Embryonic facial prominence (tissue), 1 donor: ENCODE results near the gene MRPS26.
"Not testable (repeated sequence)": the region's sequence is repeated elsewhere in the genome, so short reads cannot be mapped to it uniquely, and the experiment has no call there.

Source experiments
- DNase-seq: peaks from one replicate; pipeline ENCODE4 v3.0.0-alpha.2; 2016; ENCODE audit errors: extremely low spot score

Gene MRPS26

DNA sequence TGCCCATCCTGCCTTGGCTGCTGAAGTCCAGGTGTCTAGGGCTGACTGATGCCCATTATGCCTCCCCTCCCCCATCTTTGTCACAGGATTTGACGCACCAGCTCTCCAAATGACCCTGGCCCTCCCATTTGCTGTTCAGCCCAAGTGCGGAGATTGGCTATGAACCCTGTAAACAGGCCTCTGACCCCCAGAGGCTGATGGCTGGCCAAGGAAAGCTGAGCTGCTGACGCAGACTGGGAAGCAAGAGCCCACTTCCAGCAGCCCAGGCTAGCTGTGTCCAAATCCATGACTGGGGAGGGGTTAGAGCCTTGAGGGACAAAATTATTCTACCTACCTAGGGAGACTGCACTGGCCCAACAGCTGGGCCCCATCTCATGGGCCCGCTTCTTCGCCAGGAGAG lies 3.2 kb upstream of the MRPS26 start:
- DNase-seq, result no peak

DNA sequence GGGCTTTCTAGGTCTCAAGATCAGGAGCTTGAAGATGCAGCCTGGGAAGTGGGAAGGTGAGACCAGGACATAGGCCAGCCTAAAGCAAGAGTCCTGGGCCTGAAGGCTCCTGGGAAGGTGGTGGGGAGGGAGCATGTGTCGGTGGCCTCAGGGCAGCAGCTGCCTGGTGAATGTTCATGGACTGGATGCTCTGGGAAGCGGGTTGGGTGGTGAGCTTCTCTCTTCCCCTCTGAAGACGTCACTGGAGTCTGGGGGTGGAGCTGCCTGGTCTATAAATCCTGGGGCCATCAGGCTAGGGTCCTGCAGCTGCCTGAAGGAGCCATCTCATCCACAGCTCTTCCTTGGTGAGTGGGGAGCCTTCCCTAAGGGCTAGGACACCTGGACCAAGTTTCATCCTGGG lies 2.5 kb upstream of the MRPS26 start, which contains the start of gene GNRH2:
GNRH2 (plus strand) TSS at position 301 of the 400 bp plus-strand sequence. CDS start 793 bp downstream, outside the sequence.
- no peak for DNase-seq

DNA sequence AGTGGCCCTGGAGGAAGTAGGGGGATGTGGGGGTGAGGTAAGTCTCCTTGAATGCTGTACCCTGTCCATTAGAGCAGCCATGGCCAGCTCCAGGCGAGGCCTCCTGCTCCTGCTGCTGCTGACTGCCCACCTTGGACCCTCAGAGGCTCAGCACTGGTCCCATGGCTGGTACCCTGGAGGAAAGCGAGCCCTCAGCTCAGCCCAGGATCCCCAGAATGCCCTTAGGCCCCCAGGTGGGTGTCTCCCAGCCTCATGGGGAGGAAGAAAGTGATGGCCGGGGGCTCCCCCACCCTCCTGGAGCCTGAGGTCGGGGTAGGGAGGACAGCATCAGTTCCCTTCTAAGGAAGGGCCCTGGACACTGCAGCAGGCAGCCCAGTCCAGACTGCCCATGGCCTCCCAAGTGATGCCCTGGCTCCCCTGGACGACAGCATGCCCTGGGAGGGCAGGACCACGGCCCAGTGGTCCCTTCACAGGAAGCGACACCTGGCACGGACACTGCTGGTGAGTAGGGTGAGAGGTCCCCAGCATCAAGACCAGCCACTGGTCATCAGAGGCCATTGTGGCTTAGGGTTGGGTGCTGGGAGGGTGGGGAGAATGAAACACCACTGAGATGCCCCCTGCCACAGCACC lies 1.4 kb upstream of the MRPS26 start:
- no peak for DNase-seq

DNA sequence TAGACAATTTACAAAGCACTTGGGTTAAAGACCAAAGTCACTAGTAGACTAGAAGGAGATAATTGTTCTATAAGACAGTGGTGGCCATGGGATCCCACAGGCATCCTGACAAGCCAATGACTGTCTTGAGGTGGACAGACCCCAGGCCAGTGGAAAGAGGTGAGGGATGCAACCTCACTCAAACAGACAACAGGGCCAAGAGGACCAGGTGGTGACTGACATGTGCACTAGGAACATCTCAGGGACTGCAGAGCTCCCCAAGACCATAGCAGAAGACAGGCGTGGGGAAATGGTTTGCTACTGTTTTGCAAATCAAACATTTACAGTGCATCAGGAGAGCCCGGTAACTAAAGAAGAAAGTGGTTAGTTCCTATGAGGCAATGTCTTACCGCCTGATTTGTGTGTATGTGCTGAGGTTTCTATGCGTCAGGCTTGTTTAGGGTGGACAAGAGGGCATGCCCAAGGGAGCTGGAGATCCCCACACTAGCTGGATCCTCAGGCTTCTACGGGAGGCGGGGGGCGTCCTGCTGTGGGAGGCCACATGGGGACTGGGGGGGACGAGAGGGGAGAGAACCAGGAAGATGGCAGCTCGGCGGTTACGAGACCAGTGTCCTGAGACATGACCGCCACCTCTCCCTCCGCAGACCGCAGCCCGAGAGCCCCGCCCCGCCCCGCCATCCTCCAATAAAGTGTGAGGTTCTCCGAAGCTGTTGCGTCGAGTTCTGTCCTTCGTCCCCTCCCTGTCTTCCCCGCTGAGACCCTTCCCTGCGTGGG lies 623 bp upstream of the MRPS26 start:
- DNase-seq, result no peak

DNA sequence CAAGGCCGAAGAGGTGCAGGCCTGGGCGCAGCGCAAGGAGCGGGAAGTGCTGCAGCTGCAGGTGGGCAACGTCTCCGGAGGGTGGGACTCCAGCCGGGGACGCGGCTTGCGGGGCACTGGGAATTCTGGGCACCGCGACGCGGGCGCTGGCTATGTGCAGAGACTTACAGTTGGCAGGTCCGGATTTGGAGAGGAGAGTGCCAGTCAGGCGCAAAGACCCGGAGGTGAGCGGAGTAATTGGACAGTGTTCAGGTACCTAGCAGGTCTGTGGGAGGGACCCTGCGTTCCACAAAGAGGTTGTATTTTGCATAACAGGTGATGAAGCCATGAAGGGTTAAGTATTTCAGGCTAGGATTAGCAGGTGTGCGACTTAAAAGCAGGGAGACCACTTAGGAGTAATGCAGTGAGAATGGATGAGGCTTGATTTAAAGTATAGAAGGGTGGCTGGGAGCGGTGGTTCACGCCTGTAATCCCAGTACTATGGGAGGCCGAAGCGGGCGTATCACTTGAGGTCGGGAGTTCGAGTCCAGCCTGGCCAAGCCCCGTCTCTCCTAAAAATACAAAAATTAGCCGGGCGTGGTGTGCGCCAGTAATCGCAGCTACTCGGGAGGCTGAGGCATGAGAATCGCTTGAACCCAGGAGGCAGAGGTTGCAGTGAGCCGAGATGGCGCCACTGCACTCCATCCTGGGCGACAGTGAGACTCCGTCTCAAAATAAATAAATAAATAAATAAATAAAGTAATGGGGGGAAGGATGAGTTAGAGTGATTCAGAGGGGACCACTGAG lies 1.0 kb downstream of the MRPS26 start:
- DNase-seq, result no peak

DNA sequence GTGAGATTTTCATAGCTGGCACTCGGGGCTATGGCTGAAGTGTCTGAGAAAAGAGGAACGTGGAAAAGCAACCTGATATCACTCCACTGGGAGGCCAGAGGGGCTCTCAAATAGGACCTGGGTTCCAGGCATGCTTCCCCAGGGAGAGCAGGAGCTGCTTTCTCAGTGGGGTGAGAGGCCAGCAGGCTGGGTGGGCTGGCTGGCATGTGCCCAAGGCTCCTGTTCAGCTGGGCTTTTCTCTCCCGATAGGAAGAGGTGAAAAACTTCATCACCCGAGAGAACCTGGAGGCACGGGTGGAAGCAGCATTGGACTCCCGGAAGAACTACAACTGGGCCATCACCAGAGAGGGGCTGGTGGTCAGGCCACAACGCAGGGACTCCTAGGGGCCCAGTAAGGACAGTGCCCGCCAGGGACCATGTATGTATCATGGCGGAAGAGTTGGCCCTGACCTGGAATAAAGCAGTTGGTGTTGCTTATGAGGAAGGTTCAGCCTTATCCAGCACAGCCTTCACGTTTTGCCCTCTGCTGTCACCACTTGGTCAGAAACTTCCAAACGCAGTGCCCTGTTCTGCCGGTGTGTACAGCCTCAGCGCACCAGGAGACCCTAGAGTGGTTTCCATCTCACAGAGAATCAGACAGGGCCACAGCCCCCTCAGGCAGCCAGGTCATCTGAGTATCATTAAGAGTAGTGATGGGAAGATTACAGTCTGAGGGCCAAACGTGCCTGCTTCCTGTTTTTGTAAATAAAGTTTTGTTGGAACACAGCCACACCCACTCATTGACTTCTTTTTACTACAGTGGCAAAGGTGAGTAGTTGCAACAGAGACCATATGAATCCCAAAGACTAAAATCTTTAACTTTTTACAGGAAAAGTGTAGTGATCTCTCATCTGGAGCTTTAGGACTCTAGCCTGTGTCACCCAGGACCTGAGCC lies 1.9 kb downstream of the MRPS26 start:
- DNase-seq, result no peak

DNA sequence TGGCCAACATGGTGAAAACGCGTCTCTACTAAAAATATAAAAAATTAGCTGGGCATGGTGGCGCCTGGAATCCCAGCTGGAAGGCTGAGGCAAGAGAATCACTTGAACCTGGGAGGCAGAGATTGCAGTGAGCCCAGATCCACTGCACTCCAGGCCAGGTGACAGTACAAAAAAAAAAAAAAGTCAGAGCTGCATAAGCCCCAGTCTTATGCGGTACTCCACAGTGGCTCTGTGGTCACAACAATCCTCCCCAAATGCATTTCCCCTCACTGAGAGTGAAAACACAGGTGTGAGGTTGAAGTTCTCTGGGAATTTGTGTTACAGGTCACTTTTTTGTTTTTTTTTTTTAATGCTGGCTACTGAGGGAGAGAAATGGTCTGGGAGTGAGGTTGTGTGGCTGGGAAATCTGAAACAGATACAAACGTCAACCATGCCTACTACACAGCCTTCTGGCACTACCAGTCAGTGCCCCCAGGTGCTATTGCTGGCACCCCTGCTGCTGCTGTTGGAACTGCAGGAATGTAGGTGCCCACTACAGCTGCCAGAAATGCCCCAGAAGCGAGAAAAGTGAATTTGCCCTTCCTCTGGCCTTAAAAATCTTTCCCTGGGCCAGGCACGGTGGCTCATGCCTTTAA lies 5.7 kb downstream of the MRPS26 start:
- DNase-seq, result no peak

DNA sequence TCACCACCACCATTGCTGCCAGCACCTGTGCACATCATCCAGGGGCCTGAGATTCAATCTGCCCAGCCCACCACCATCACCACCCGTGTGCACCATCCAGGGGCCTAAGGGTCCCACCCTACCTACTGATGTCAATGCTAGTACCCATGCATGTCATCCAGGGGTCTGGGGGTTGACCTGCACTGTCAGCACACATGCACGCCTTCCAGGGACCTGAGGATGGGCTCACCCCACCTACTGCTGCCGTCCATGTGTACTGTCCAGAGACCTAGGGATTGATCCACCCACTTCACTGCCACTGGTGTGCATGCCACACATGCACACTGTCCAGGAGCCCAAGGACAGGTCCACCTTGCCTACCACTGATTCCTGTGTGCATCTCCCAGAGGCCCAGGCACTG lies 13.6 kb downstream of the MRPS26 start:
- DNase-seq, result no peak

DNA sequence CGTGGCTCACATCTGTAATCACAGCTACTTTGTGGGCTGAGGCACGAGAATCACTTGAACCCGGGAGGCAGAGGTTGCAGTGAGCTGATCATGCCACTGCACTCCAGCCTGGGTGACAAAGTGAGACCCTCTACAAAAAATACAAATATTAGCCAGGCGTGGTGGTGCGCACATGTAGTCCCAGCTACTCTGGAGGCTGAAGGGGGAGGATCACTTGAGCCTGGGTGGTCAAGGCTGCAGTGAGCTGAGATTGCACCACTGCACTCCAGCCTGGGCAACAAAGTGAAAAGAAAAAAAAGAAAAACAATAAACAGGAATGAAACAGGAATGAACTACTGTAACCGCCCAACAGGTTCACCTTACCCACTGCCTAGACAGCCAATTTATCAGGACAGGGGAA lies 18.3 kb downstream of the MRPS26 start:
- not testable (repeated sequence) for DNase-seq

DNA sequence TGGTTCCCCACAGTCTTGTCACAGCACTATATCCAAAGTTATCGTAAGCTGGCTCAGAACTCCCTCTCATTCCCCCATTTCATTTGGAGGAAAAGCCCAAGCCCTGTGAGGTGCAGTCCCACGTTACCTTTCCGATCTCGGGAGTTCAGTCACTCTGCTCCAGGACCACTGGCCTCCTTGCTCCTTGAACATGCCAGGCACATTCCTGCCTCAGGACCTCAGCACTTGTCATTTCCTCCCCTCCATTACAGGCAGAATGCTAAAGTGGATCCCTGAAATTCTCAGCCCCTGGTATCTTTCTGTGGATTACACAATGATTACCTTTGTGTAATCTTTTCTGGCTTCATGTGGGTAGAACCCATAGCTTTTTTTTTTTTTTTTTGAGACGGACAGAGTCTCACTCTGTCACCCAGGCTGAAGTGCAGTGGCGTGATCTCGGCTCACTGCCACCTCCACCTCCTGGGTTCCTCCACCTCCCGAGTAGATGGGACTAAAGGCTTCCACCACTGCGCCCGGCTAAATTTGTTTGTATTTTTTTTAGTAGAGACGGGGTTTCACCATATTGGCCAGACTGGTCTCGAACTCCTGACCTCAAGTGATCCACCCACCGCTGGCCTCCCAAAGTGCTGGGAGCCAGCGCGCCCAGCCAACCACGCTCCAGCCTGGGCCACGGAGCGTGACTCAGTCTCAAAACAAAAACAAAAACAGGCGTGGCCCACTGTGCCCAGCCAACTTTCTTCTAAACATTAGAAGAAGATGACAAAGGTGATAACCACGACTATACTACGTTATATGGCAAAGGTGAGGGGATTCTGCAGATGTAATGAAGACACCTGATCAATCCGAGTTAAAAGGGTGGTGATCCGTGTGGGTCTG lies 21.5 kb downstream of the MRPS26 start:
- no peak for DNase-seq

DNA sequence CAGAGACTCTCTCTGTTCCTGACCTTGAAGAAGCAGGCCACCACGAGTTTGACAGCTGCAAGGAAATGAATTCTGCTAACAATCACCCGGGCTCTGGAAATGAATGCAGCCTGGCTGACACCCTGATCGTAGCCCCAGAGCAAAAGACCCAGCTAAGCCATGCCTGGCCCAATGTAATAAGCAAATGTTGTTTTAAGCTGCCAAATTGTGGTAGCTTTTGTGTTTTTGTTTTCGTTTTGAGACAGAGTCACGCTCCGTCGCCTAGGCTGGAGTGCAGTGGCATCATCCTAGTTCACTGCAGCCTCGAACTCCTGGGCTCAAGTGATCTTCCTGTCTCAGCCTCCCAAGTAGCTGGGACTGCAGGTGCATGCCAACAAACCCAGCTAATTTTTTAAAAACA lies 22.2 kb downstream of the MRPS26 start:
- DNase-seq, result no peak

DNA sequence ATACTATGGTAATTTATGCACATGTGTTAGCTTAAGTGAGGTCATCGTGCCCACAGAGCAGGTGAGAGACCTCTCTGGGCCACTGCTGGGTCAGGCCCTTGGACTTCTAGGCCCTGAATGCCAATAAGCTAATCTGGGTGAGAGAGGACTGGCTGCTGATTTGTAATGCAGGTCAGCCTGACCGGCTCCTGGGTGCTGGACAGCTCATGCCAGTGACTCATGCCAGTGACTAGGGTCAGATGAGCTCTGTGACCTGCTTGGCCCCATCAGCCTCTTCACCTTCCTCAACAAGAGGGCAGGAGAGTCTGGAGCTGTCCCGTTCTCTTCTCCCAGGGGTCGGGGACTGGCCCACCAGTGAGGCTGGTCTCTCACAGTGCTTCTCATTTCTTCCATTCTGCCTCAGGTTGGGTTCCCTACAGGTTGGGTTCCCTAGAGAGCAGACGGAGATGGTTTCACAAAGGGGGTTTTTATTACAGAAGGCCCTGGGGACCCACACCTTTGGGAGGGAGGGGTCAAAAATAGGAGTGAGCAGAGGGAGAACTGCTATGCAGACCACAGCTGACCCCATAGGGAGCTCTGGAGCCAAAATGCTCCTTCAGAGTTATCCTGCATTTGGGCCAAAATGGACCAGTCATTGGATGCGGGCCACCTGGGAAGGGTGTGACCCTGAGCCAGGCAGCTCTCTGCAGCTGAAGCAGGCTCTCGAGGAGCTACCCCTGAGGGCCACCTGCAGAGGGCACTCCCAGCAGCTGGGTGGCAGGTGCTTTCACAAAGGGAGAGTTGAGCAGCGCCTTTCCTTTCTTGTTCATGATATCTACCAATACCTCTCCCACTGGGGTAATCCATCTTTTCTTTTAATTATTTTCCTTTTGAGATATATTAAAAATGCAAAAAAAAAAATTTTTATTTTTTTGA lies 23.4 kb downstream of the MRPS26 start:
- DNase-seq, result no peak

DNA sequence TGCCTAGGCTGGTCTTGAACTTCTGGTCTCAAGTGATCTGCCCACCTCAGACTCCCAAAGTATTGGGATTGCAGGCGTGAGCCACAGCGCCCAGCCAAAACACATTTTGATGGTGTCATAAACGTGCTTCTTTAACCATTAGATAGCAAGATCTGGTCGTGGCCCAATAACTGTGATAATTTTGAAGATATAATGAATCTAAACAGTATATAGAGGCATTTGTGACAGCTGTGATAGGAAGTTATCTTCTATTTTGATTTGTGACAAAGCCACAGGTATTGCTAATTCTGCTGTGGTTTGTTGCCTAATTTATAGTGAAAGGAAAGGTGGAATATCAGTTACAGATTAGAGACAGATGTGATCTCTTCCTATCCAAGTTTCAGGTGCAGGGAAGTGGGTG lies 24.9 kb downstream of the MRPS26 start:
- no peak for DNase-seq

DNA sequence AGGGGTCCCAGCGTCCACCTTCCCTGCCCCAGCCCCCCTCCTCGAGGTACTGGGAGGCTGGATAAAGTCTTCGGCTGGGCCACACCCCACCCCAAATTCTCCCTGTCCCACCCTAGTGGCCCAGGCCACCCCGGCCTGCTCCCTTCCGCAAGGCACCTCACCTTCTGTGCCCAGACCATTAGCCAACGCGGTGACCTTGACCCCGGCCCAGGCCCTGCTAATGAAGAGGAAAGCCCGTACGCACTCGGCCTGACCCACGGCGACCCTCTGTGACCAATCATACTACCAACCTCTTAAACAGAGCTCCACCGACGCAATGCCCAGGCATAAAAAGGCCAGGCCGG lies 25.4 kb downstream of the MRPS26 start:
- DNase-seq, result no peak

DNA sequence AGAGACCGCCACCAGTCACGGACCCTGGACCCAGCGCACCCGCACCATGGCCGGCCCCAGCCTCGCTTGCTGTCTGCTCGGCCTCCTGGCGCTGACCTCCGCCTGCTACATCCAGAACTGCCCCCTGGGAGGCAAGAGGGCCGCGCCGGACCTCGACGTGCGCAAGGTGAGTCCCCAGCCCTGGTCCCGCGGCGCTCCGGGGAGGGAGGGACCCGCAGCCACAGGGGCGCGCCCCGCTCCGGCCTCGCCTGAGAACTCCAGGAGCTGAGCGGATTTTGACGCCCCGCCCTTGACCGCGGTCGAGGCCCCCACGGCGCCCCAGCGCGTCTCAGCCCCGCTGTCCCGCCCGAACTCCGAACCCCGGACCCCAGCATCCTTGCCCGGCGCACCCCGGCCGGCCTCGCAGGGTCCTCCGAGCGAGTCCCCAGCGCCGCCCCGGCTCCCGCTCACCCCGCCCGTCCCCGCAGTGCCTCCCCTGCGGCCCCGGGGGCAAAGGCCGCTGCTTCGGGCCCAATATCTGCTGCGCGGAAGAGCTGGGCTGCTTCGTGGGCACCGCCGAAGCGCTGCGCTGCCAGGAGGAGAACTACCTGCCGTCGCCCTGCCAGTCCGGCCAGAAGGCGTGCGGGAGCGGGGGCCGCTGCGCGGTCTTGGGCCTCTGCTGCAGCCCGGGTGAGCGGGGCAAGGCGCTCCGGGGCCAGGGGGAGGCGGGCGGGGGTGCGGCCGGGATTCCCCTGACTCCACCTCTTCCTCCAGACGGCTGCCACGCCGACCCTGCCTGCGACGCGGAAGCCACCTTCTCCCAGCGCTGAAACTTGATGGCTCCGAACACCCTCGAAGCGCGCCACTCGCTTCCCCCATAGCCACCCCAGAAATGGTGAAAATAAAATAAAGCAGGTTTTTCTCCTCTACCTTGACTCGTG lies 26.0 kb downstream of the MRPS26 start, which contains the start of gene OXT:
OXT (plus strand) TSS at position 11 of the 920 bp plus-strand sequence; CDS start at position 47, 36 bp downstream.
- no peak for DNase-seq

DNA sequence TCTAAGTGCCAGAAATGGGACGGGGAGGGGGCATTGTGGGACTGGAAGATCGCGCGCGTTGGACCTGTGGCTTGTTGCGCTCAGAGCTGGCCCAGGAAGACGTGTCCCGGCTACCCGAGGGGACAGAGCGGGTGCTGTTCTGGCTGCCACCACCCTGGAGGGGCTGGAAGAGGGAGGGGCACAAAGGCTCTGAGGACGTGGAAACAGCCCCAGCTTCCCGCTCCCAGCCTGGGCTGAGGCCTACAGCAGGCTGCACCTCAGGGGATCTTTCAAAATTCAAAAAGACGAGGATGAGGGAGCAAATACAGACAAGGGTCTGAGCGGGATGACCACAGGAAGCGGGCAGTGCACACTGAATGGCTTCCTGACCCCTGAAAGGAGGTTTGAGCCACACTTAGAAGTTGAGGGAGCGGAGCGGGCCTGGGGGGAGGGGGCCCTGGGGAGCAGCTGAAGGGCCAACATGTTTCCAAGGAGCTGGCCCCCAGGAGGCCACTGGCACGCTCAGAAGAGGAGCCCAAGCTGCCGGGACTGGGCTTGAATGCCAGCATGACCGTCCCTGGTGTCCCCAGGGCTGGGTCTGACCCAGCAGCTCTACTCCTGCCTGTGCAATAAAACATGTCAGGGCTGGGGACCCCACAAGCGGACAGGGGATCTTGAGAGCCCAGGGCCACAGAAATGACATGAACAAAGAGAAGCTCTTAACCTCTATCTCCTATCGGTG lies 26.8 kb downstream of the MRPS26 start:
- DNase-seq, result no peak

DNA sequence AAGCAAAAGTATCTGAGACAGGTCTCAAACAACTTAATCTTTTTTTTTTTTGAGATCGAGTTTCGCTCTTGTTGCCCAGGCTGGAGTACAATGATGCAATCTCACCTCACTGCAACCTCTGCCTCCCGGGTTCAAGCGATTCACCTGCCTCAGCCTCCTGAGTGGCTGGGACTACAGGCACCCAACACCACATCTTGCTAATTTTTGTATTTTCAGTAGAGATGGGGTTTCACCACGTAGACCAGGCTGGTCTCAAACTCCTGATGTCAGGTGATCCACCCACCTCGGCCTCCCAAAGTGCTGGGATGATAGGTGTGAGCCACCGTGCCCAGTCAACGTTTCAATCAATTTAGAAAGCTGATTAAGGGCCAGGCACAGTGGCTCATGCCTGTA lies 27.4 kb downstream of the MRPS26 start:
- DNase-seq, result not testable (repeated sequence)
